ENCODE measurements around the gene DIO1.

GRCh38 chr1:53946252-53947171 is 52.5 kb downstream of the DIO1 start, which contains the start of gene LRRC42:
- TF ChIP-seq E2F4 (CRISPR knock-in tag; IDR thresholded peaks at IDR 0.05; ENCODE audit: borderline replicate concordance, low read depth) (no peak), JUN (CRISPR knock-in tag; IDR thresholded peaks at IDR 0.05) (no peak)
- TF ChIP-seq, protein P1, sequence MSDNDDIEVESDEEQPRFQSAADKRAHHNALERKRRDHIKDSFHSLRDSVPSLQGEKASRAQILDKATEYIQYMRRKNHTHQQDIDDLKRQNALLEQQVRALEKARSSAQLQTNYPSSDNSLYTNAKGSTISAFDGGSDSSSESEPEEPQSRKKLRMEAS (CRISPR knock-in tag; IDR thresholded peaks at IDR 0.05), result no peak
